GM12801 (cell line): Measurements from ENCODE around the gene CTNNA3.

ENCODE experiments used
- TF ChIP-seq, protein P1 (sequence below): IDR thresholded peaks from one replicate; pipeline ENCODE4 v1.5.1; 2011; ENCODE audit warnings: control low read depth; ENCODE audit not compliant: insufficient read length; ENCODE audit errors: extremely low read depth

Gene CTNNA3

GRCh38 chr10:67156239-67156638 lies 539.8 kb downstream of the CTNNA3 start:
- TF ChIP-seq, protein P1, sequence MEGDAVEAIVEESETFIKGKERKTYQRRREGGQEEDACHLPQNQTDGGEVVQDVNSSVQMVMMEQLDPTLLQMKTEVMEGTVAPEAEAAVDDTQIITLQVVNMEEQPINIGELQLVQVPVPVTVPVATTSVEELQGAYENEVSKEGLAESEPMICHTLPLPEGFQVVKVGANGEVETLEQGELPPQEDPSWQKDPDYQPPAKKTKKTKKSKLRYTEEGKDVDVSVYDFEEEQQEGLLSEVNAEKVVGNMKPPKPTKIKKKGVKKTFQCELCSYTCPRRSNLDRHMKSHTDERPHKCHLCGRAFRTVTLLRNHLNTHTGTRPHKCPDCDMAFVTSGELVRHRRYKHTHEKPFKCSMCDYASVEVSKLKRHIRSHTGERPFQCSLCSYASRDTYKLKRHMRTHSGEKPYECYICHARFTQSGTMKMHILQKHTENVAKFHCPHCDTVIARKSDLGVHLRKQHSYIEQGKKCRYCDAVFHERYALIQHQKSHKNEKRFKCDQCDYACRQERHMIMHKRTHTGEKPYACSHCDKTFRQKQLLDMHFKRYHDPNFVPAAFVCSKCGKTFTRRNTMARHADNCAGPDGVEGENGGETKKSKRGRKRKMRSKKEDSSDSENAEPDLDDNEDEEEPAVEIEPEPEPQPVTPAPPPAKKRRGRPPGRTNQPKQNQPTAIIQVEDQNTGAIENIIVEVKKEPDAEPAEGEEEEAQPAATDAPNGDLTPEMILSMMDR, result no peak

DNA sequence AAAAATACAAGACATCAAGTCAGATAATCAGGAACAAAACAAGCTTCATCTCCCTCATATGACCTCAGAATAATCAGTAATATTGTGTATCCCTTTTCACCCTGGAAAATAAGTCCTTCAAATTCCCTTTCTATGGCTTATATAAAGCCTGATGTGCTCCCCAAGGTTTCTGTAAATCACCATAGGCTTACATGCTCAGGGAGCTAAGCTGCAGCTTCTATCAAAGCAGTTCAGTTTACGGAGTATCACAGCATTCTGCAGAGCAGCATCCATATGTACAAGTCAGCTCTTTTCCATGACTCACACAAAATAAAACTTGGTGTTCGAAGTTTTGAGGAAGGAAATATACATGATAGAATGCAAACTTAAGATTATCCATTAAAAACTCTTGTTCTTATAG lies 544.5 kb downstream of the CTNNA3 start:
- TF ChIP-seq, protein P1, result no peak

GRCh38 chr10:67144530-67144929 lies 551.5 kb downstream of the CTNNA3 start:
- TF ChIP-seq, protein P1, result no peak

DNA sequence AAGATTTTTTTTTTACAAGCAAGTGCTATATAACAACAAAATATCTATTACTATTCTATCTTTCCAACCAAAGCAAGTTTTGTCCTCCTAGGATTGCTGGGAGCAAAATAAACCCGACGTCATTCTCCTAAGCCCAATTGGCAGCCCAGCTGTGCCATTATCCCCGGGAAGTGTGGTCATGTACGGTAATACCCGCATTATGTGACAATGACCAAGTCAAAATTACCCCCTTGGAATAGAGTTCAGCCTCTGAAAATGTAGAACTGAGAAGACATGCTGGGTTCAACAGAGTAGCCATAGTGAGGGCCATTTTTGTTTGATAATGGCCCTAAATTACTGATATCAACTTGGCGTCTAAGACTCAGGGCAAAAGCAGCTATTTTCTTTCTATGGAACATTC lies 554.7 kb downstream of the CTNNA3 start:
- TF ChIP-seq, protein P1, result no peak

GRCh38 chr10:67140641-67141040 lies 555.4 kb downstream of the CTNNA3 start:
- TF ChIP-seq, protein P1, result no peak

GRCh38 chr10:67127441-67127840 lies 568.6 kb downstream of the CTNNA3 start:
- TF ChIP-seq, protein P1, result no peak

- TF ChIP-seq, protein P1, result no peak
Observed at GRCh38 chr10:67119651-67120050, 576.3 kb downstream of the CTNNA3 start.

DNA sequence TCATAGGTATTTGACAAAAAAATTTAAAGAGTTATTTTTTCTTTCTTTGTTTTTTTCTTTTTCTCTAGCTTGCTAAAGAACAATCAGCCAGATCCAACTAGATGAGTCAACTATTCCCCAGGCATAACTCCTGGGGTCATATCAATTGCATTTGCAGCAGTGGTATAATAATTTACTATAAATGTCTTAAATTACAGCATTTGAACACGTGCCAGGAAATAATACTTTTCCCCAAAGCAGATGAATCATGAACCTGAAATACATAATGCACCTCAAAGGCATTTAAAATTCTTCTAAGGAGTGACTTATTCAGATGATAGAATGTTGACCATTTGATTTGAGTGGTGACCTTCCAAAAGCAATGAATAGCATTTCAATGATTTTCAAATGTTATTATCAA lies 580.0 kb downstream of the CTNNA3 start:
- TF ChIP-seq, protein P1, result no peak
